Transverse colon (tissue), 4 donors: ENCODE measurements around the gene GOLGA6L9.
"Not testable (repeated sequence)": the region's sequence is repeated elsewhere in the genome, so short reads cannot be mapped to it uniquely, and the experiment has no call there.

Experiments used
- CTCF ChIP-seq, 5 experiments: fragments of 200-600 bp in 3 of 5; fragments of 450-650 bp in 2 of 5; sonication (generic) in 3 of 5; IDR thresholded peaks; 1 replicate in 2 of 5; 2 replicates in 3 of 5; pipeline ENCODE4 v1.5.1; 2016 to 2017; ENCODE audit warnings: antibody characterized with exemption in 5 of 5, inconsistent platforms in 3 of 5, mild to moderate bottlenecking in 2 of 5, moderate library complexity in 1 of 5
- POLR2AphosphoS5 ChIP-seq, 3 donors: sonication (generic); formaldehyde crosslinking; IDR thresholded peaks; one replicate each; pipeline ENCODE4 v1.6.1; 2016; ENCODE audit warnings: antibody characterized with exemption in 3 of 3

DNA sequence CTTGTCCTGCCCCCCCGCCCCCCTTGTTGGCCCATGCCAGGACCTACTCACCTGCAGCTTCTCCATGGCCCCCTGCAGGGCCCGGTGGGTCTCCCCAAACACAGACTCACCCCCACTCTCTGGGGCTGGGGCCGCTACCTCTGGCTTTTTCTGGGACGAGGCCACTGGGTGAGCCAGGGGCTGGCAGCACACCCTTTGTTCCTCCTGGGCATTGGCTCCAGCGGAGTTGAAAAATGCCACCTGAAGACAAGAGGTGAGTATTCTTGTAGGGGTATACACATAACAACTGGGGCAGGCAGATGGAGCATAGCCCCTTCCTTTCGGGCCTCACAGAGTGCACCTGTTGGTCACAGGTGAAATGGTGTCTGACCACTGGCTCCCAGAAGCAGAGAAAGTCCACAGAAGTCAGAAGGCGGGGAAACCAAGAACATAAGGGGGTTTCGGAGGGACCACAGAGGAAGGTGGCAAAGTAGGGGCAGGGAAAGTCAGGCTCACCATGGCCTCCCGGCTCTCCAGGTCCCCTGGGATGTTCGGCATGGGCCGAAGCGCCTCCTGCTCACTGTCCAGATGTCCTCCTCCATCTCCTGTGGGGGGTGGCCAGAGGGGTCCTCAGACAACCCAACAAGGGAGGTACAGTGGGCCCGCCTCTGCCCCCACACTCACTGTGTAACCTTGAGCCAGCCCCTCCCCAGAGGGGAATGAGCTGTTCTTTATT, 47.9 kb downstream of the GOLGA6L9 start:
- TF ChIP-seq CTCF, POLR2AphosphoS5 (IDR thresholded peaks at IDR 0.05): not testable (repeated sequence)
